ENCODE measurements around the gene ESRRG.

Gene ESRRG

DNA sequence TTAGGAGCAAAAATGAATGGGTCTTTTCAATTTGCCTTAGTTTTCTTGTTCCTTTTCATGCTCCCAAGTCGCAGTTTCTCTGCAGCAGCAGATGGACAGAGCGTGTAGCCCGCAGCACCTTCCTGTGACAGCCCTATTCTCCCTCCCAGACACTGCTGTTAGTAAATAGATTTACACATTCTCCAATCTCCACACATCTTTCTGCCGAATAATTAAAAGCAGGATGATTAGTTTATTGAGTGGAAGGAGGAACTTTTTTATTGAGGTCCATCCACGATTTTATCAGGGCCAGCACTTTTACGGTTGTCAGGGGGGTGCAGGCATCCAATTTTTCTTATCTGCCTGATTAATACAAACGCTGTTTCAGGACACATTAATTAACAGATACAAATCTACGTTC is 201.8 kb downstream of the ESRRG start:
- H3K9ac ChIP-seq (ENCODE audit: insufficient read length), result no peak overlapping the region
- no peak for DNase-seq (ENCODE audit: low read depth, low spot score)
- H3K27ac ChIP-seq, result no peak overlapping the region
- no peaks in the 10 kb centered on the region for H3K36me3 ChIP-seq (ENCODE audit: insufficient read depth, low read length)
- no peak overlapping the region for H3K4me3 ChIP-seq
- TF ChIP-seq FOXP2 (optimal IDR thresholded peaks at IDR 0.05; ENCODE audit: control extremely low read depth, extremely low read length, insufficient read depth) (no peak), EZH2 (IDR thresholded peaks at IDR 0.05) (no peak), POLR2AphosphoS5 (IDR thresholded peaks at IDR 0.05; ENCODE audit: borderline replicate concordance, low read depth, low read length) (no peak)
- no peaks in the 10 kb centered on the region for H3K9me3 ChIP-seq (ENCODE audit: low read depth, low read length)

DNA sequence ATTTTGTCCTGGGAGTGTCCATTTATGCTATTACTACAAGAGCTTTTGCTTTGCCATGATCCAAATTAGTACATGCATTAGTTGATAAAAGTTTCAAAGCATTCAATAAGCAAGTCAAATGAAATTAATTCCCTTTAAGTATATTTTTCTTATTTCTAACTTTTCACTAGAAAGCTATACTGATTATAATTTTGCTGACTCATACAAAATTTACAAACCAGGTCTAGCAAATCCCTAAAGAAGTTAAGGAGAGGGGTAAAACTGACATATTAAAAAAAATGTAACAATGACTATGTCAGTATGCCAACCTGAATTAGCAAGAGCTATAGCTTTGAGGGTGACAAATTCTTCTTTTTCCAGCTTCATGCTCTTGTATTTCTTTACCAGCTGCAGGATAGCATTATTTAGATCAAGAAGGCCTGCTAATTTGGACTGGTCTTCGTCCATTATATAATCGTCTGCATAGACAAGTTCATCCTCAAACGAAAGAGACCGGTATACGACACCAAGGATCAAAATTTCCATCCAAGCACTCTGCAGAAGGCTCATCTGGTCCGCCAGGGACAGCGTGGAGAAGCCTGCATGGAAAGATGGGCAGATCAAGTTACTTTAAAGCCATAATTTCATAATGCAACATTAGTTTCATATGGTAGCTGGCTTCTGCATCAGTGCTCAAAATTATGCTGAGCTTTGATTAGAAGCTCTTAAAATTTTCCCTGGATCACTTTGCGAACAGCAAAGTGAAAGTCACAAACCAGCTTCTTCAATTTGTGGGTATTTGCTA is 204.2 kb downstream of the ESRRG start:
- no peak for DNase-seq (ENCODE audit: low read depth, low spot score)
- Histone ChIP-seq H3K27ac (no peak overlapping the region), H3K9ac (ENCODE audit: insufficient read length) (no peak overlapping the region), H3K36me3 (ENCODE audit: insufficient read depth, low read length) (no peaks in the 10 kb centered on the region), H3K4me3 (no peak overlapping the region), H3K9me3 (ENCODE audit: low read depth, low read length) (no peaks in the 10 kb centered on the region)
- TF ChIP-seq EZH2 (IDR thresholded peaks at IDR 0.05) (no peak), FOXP2 (optimal IDR thresholded peaks at IDR 0.05; ENCODE audit: control extremely low read depth, extremely low read length, insufficient read depth) (no peak), POLR2AphosphoS5 (IDR thresholded peaks at IDR 0.05; ENCODE audit: borderline replicate concordance, low read depth, low read length) (no peak)

DNA sequence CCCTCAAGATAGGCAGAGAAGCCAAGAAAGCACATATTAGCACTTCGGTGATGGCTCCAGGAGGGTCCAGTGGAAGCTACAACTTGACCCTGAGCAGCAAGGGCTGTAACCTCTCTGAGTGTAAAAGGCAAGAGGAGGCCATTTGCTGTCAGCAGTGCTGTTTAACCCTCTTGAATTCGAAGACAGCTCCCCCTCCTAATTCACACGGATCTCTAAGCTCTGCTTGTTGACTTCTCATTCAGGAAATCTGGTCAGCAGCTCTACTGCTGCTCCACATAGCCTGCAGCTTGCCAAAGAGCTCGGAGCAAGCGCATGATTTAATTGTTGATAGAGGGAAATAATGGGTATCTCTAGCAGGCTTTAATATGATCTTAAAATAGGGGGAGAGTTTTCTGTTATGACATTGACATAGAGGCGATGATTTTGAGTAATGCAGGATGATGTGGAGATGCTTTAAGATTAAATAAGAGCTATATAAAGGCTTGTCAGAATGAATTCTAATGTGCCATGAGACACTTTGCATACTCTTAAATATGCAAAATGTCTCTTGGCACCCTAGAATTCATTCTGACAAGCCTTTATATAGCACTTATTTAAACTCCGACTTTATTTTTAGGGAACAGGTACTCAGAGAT is 220.6 kb downstream of the ESRRG start:
- Histone ChIP-seq H3K4me3 (no peak overlapping the region), H3K9me3 (ENCODE audit: low read depth, low read length) (no peaks in the 10 kb centered on the region), H3K27ac (no peak overlapping the region), H3K36me3 (ENCODE audit: insufficient read depth, low read length) (no peaks in the 10 kb centered on the region), H3K9ac (ENCODE audit: insufficient read length) (no peak overlapping the region)
- no peak for DNase-seq (ENCODE audit: low read depth, low spot score)
- TF ChIP-seq POLR2AphosphoS5 (IDR thresholded peaks at IDR 0.05; ENCODE audit: borderline replicate concordance, low read depth, low read length), result no peak
- no peak for TF ChIP-seq EZH2 (IDR thresholded peaks at IDR 0.05)

DNA sequence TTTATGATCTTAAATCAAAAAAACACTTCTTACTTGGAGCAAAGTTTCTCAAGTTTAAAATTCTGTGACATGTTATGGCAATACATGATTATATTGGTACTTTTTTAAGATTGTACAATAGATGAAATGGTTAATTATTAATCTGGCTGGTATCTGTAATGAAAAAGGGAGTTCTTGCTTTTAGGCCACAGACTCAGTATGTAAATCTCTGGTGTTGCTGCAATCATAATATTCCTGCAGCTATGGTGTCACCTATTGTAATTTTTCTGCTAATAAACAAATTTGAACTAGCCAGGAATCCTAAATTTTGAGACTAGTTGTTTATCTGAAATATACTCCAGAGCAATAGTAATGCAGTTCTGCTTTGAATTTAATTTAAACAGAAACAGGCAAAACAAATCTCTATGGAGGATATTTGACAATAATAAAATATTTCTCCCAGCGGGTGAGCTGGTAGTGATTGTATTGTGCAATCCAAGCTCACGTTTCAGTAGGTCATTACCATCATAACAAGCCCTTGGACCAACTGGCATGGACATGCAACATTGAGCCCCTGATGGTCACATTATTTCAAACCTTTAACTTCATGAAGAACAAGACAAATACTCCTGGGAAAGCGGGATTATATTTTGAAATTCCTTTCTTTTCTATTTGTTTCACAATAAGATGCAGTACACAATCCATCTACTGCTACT is 222.8 kb downstream of the ESRRG start:
- no peaks in the 10 kb centered on the region for H3K36me3 ChIP-seq (ENCODE audit: insufficient read depth, low read length)
- TF ChIP-seq EZH2 (IDR thresholded peaks at IDR 0.05), result no peak
- TF ChIP-seq POLR2AphosphoS5 (IDR thresholded peaks at IDR 0.05; ENCODE audit: borderline replicate concordance, low read depth, low read length), result no peak
- TF ChIP-seq FOXP2 (optimal IDR thresholded peaks at IDR 0.05; ENCODE audit: control extremely low read depth, extremely low read length, insufficient read depth), result no peak
- no peak overlapping the region for H3K4me3 ChIP-seq
- no peak for DNase-seq (ENCODE audit: low read depth, low spot score)
- H3K9me3 ChIP-seq (ENCODE audit: low read depth, low read length), result no peaks in the 10 kb centered on the region
- H3K9ac ChIP-seq (ENCODE audit: insufficient read length), result no peak overlapping the region
- H3K27ac ChIP-seq, result no peak overlapping the region

DNA sequence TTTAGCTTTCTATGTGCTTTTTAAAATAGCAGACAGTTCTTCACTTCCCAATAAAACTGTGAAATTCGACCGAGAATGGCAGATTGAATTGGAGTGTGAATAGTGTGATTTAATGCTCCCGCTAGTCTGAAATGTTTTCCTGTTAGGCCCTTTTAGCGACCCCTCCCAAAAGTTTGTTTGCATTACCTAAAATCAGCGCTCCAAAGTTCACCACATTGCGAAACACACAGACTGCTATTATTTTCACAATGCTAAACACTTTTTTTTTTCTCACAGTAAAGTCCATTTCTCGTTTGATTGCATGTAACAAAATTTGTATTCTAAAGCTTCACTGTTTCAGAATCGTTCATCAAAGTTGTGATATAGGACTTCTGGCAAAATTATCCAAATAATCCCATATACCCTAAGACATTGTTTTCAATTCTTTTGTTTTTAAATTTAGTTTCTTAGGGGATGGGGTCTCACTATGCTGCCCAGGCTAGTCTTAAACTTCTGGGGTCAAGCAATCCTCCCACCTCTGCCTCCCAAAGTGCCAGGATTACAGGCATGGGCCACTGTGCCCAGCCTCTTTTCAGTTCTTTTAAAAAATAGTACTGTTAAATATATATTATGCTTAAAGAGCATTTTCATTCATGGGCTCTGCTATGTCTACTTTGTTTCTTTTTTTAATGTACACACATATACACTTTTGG is 223.5 kb downstream of the ESRRG start:
- Histone ChIP-seq H3K36me3 (ENCODE audit: insufficient read depth, low read length) (no peaks in the 10 kb centered on the region), H3K4me3 (no peak overlapping the region), H3K27ac (no peak overlapping the region), H3K9me3 (ENCODE audit: low read depth, low read length) (no peaks in the 10 kb centered on the region), H3K9ac (ENCODE audit: insufficient read length) (no peak overlapping the region)
- DNase-seq (ENCODE audit: low read depth, low spot score), result no peak
- TF ChIP-seq FOXP2 (optimal IDR thresholded peaks at IDR 0.05; ENCODE audit: control extremely low read depth, extremely low read length, insufficient read depth), result no peak
- no peak for TF ChIP-seq EZH2 (IDR thresholded peaks at IDR 0.05)
- no peak for TF ChIP-seq POLR2AphosphoS5 (IDR thresholded peaks at IDR 0.05; ENCODE audit: borderline replicate concordance, low read depth, low read length)

DNA sequence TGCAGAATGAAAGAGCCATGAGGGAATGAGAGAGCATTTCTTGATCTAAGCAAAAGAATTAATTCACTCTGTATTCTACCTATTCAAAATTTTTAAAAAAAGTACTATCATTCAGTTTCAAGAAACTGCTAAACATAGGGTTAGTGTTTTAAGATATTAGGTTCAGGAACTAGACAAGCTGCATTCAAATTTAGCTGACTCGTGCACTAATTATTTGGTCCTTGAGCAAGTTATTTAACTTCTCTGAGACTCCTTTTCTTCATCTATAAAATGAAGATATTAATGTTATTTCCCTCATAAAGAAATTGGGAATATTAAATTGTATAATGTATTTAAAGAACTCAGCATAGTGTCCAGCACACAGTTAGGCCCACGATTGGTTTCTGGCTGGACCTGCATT is 225.0 kb downstream of the ESRRG start:
- no peak overlapping the region for H3K9ac ChIP-seq (ENCODE audit: insufficient read length)
- TF ChIP-seq POLR2AphosphoS5 (IDR thresholded peaks at IDR 0.05; ENCODE audit: borderline replicate concordance, low read depth, low read length) (no peak), FOXP2 (optimal IDR thresholded peaks at IDR 0.05; ENCODE audit: control extremely low read depth, extremely low read length, insufficient read depth) (no peak)
- no peaks in the 10 kb centered on the region for H3K9me3 ChIP-seq (ENCODE audit: low read depth, low read length)
- DNase-seq (ENCODE audit: low read depth, low spot score), result no peak
- H3K36me3 ChIP-seq (ENCODE audit: insufficient read depth, low read length), result no peaks in the 10 kb centered on the region
- no peak overlapping the region for H3K4me3 ChIP-seq
- no peak overlapping the region for H3K27ac ChIP-seq

DNA sequence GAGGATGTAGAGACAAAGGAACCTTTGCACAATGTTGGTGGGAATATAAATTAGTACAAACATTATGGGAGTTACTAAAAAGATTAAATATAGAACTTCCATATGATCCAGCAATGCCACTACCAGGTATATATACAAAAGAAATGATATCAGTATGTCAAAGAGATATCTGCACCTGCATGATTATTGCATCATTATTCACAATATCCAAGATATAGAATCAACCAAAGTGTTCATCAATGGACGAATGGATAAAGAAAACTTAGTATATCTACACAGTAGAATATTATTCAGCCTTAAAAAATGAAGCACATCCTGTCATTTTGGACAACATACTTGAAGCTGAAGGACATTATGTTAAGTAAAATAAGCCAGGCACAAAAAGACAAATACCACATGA is 238.2 kb downstream of the ESRRG start:
- no peak overlapping the region for H3K4me3 ChIP-seq

More for the DNA sequence above, 238.2 kb downstream of the ESRRG start:
- no peak overlapping the region for H3K27ac ChIP-seq
- H3K36me3 ChIP-seq (ENCODE audit: insufficient read depth, low read length), result no peaks in the 10 kb centered on the region
- TF ChIP-seq EZH2 (IDR thresholded peaks at IDR 0.05), result no peak
- no peak for TF ChIP-seq FOXP2 (optimal IDR thresholded peaks at IDR 0.05; ENCODE audit: control extremely low read depth, extremely low read length, insufficient read depth)
- no peak for TF ChIP-seq POLR2AphosphoS5 (IDR thresholded peaks at IDR 0.05; ENCODE audit: borderline replicate concordance, low read depth, low read length)
- H3K9me3 ChIP-seq (ENCODE audit: low read depth, low read length), result no peaks in the 10 kb centered on the region
- no peak for DNase-seq (ENCODE audit: low read depth, low spot score)
- H3K9ac ChIP-seq (ENCODE audit: insufficient read length), result no peak overlapping the region
